Caco-2 (cell line): ENCODE results near the gene NRBF2. TPM values are rescaled to one million over a fixed set of nuclear protein-coding genes. Genes with fewer than 3 reads are reported as not detected.

ENCODE experiments used
- BruUV-seq: library from RNA; stranded (reverse); fragments of 400-500 nt; replicated peaks from 2 replicates; lab custom pipeline; 2021; lab: Mats Ljungman, UMichigan
- CTCF ChIA-PET: fragments of 300-600 bp; sonication (Branson Sonifier 250); formaldehyde crosslinking; loops from one replicate; lab custom pipeline; 2022; ENCODE audit warnings: antibody characterized with exemption; lab: Charles Lee
- POLR2A ChIA-PET: fragments of 300-600 bp; sonication (Branson Sonifier 250); formaldehyde crosslinking; loops from one replicate; lab custom pipeline; 2022; ENCODE audit warnings: antibody characterized with exemption; lab: Charles Lee
- DNase-seq, 2 experiments: peaks; one replicate each; pipeline versions ENCODE4 v3.0.0 to v3.0.0-alpha.2; 2020 to 2022
- H3K27me3 ChIP-seq: replicated peaks from 2 replicates; pipeline ENCODE4 v1.6.0; 2011; ENCODE audit warnings: low read length; ENCODE audit not compliant: control insufficient read depth, insufficient read depth
- H3K36me3 ChIP-seq: 2 replicates; pipeline ENCODE4 v1.5.1; 2011; ENCODE audit warnings: low read length; ENCODE audit not compliant: control insufficient read depth, insufficient read depth
- H3K4me1 ChIP-seq: fragments of 250-450 bp; sonication (Bioruptor Pico); 2 replicates; pipeline ENCODE4 v1.5.1; 2020; ENCODE audit warnings: mild to moderate bottlenecking
- H3K4me3 ChIP-seq: 2 replicates; pipeline ENCODE4 v1.5.1; 2011; ENCODE audit warnings: low read depth, mild to moderate bottlenecking, control low read depth, low read length
- H3K9me3 ChIP-seq: fragments of 250-450 bp; sonication (Bioruptor Pico); 2 replicates; pipeline ENCODE4 v1.5.1; 2020; ENCODE audit warnings: mild to moderate bottlenecking, moderate library complexity
- H3K27ac Mint-ChIP-seq: one replicate; pipeline ENCODE4 v1.8.0; 2022; ENCODE audit warnings: mixed read lengths; ENCODE audit not compliant: unreplicated experiment
- H3K27me3 Mint-ChIP-seq: one replicate; pipeline ENCODE4 v1.8.0; 2022; ENCODE audit warnings: mixed read lengths; ENCODE audit not compliant: insufficient read depth, unreplicated experiment
- H3K36me3 Mint-ChIP-seq: one replicate; pipeline ENCODE4 v1.8.0; 2022; ENCODE audit warnings: mild to moderate bottlenecking, mixed read lengths; ENCODE audit not compliant: insufficient read depth, unreplicated experiment
- H3K4me1 Mint-ChIP-seq: one replicate; pipeline ENCODE4 v1.8.0; 2022; ENCODE audit warnings: low read depth, mixed read lengths; ENCODE audit not compliant: unreplicated experiment
- H3K4me3 Mint-ChIP-seq: one replicate; pipeline ENCODE4 v1.8.0; 2022; ENCODE audit warnings: mild to moderate bottlenecking, moderate library complexity, mixed read lengths; ENCODE audit not compliant: unreplicated experiment
- H3K9me3 Mint-ChIP-seq: one replicate; pipeline ENCODE4 v1.8.0; 2022; ENCODE audit warnings: mixed read lengths; ENCODE audit not compliant: unreplicated experiment
- intact Hi-C: fragments of 100-400 bp; cut with micrococcal nuclease; formaldehyde crosslinking; loops from one replicate; pipeline ENCODE4 v1.10.0; 2022; ENCODE audit not compliant: unreplicated experiment
- total RNA-seq: library from RNA; stranded (reverse); gene quantifications from 2 replicates; pipeline ENCODE4 v1.2.3, GENCODE V29; 2022
- TF ChIP-seq, protein P1 (sequence below), 2 experiments: fragments of 200-600 bp in 1 of 2; IDR thresholded peaks; 1 replicate in 1 of 2; 2 replicates in 1 of 2; pipeline versions ENCODE4 v1.5.1 to v1.8.0; 2011 to 2022; ENCODE audit warnings: antibody characterized with exemption in 1 of 2, control low read depth in 1 of 2, inconsistent platforms in 1 of 2, low read depth in 1 of 2, low read length in 1 of 2, mild to moderate bottlenecking in 1 of 2, moderate library complexity in 1 of 2; ENCODE audit not compliant: insufficient read depth in 1 of 2, severe bottlenecking in 1 of 2, unreplicated experiment in 1 of 2

The NRBF2 gene
- total RNA-seq, 1 experiment from 2014 or later: 52.5 TPM

DNA sequence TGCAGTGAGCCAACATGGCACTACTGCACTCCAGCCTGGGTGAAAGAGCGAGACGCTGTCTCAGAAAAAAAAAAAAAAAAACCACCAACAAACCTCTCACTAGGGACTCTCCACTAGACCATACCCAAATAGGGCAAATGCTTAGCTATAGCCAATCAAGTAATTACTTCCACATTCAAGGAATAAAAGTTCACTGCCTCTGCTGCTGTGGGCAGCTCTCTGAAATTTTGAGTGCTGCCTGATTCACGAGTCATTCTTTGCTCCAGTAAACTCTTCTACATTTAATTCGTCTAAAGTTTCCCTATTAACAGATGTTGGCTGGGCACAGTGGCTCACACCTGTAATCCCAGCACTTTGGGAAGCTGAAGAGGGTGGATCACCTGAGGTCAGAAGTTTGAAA, 4.7 kb upstream of the NRBF2 start:
- intact Hi-C loops: no loop called here
- Histone ChIP-seq H3K4me3 (no peak overlapping the region), H3K36me3 (no peaks in the 10 kb centered on the region), H3K27me3 (no peaks in the 10 kb centered on the region), H3K4me1 (peaks cover 4% of the 10 kb centered on the region), H3K9me3 (peaks cover 13% of the 10 kb centered on the region; the same call in 1 of the 2 replicates)
- Mint-ChIP-seq H3K27ac (no peak overlapping the region), H3K4me3 (no peak overlapping the region), H3K4me1 (peaks cover 28% of the 10 kb centered on the region), H3K9me3 (peaks cover 42% of the 10 kb centered on the region), H3K27me3 (peaks cover 2% of the 10 kb centered on the region), H3K36me3 (peaks cover 20% of the 10 kb centered on the region)
- TF ChIP-seq, protein P1, sequence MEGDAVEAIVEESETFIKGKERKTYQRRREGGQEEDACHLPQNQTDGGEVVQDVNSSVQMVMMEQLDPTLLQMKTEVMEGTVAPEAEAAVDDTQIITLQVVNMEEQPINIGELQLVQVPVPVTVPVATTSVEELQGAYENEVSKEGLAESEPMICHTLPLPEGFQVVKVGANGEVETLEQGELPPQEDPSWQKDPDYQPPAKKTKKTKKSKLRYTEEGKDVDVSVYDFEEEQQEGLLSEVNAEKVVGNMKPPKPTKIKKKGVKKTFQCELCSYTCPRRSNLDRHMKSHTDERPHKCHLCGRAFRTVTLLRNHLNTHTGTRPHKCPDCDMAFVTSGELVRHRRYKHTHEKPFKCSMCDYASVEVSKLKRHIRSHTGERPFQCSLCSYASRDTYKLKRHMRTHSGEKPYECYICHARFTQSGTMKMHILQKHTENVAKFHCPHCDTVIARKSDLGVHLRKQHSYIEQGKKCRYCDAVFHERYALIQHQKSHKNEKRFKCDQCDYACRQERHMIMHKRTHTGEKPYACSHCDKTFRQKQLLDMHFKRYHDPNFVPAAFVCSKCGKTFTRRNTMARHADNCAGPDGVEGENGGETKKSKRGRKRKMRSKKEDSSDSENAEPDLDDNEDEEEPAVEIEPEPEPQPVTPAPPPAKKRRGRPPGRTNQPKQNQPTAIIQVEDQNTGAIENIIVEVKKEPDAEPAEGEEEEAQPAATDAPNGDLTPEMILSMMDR (IDR thresholded peaks at IDR 0.05; ENCODE audit: insufficient read depth in 1 of 2, low read depth in 1 of 2, low read length in 1 of 2, severe bottlenecking in 1 of 2, unreplicated experiment in 1 of 2): no peak
- no TSS peak for BruUV-seq
- ChIA-PET CTCF (interaction anchor here (0.5 kb wide), 1 partner anchor 45 kb away, joined by 3 read pairs; no protein-coding TSS in a partner anchor), POLR2A (no interaction called here)
- DNase-seq: no peak

DNA sequence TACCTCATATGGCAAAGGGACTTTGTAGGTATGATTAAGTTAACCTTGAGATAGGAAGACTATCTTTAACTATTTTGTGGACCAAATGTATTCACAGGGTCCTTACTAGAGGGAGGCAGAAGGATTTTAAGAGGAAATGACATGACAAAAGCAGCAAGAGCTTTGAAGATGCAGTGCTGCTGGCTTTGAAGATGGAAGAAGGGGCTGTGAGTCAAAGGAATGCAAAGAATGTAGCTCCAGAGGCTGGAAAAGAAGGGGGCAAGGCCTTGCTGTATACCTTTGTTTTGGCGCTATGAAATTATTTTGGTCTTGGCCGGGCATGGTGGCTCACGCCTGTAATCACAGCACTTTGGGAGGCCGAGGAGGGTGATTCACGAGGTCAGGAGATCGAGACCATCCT, 3.2 kb upstream of the NRBF2 start:
- peaks cover 41% of the 10 kb centered on the region for H3K9me3 Mint-ChIP-seq
- BruUV-seq: no TSS peak
- Histone ChIP-seq H3K27me3 (no peaks in the 10 kb centered on the region), H3K4me1 (peaks cover 14% of the 10 kb centered on the region), H3K9me3 (peaks cover 9% of the 10 kb centered on the region; the same call in 1 of the 2 replicates), H3K4me3 (no peak overlapping the region), H3K36me3 (no peaks in the 10 kb centered on the region)
- H3K27me3 Mint-ChIP-seq: peaks cover 2% of the 10 kb centered on the region
- H3K27ac Mint-ChIP-seq: no peak overlapping the region
- H3K4me3 Mint-ChIP-seq: no peak overlapping the region
- TF ChIP-seq, protein P1 (IDR thresholded peaks at IDR 0.05; ENCODE audit: insufficient read depth in 1 of 2, low read depth in 1 of 2, low read length in 1 of 2, severe bottlenecking in 1 of 2, unreplicated experiment in 1 of 2): no peak
- intact Hi-C loops: no loop called here
- DNase-seq: no peak
- H3K36me3 Mint-ChIP-seq: peaks cover 12% of the 10 kb centered on the region
- POLR2A ChIA-PET: no interaction called here
- H3K4me1 Mint-ChIP-seq: peaks cover 35% of the 10 kb centered on the region
- CTCF ChIA-PET: interaction anchor here (0.6 kb wide), 1 partner anchor 537 kb away, joined by 6 read pairs; no protein-coding TSS in a partner anchor

DNA sequence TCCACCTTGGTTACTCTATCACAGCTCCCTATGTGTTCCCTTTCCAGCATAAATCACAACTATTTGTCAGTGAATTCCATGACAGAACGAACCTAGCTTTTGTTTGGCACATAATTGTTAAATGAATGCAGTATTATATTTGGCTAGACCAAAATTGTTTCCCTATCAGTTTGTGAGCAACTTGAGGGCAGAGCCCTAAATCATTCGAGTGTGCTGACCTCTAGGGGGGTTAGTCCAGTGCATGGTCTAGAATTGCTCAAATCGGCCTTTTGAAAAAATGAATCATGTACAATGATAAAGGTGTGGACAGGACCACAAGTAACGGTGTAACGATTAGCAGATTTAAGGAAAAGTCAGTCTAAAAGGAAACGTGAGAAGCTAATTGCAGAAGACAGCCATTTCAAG, 475 bp upstream of the NRBF2 start:
- intact Hi-C loops: loop anchor here (1.0 kb wide), 5 partner anchors 26 to 498 kb away; partner anchors contain the start of genes ADO and EGR2
- H3K4me3 Mint-ChIP-seq: peak overlapping the region; percentile 94
- H3K27ac Mint-ChIP-seq: peak overlapping the region; percentile 91

More for the DNA sequence above, 475 bp upstream of the NRBF2 start:
- CTCF ChIA-PET: interaction anchor here (0.6 to 1.5 kb wide), 9 partner anchors 25 to 1095 kb away, joined by 3 to 12 read pairs (median 3); no protein-coding TSS in a partner anchor
- peaks cover 9% of the 10 kb centered on the region; the same call in 1 of the 2 replicates for H3K9me3 ChIP-seq
- POLR2A ChIA-PET: interaction anchor here (0.8 to 1.4 kb wide), 8 partner anchors 9 to 1295 kb away, joined by 3 to 7 read pairs (median 4); partner anchors contain the start of gene ADO
- TF ChIP-seq, protein P1 (IDR thresholded peaks at IDR 0.05; ENCODE audit: insufficient read depth in 1 of 2, low read depth in 1 of 2, low read length in 1 of 2, severe bottlenecking in 1 of 2, unreplicated experiment in 1 of 2): peak; percentile 33 to 58
- no peaks in the 10 kb centered on the region for H3K27me3 ChIP-seq
- Mint-ChIP-seq H3K4me1 (peaks cover 32% of the 10 kb centered on the region), H3K27me3 (no peaks in the 10 kb centered on the region), H3K36me3 (peaks cover 19% of the 10 kb centered on the region), H3K9me3 (peaks cover 21% of the 10 kb centered on the region)
- peaks cover 14% of the 10 kb centered on the region for H3K4me1 ChIP-seq
- peak overlapping the region; percentile 60 for H3K4me3 ChIP-seq
- no peak for DNase-seq
- no peaks in the 10 kb centered on the region for H3K36me3 ChIP-seq
- TSS peak; percentile 97 for BruUV-seq
